Ascending aorta (tissue), 2 donors: Measurements from ENCODE around the gene MSRB3. TPM values are rescaled to one million over a fixed set of nuclear protein-coding genes. Genes with fewer than 3 reads are reported as not detected.
"Not testable (repeated sequence)": the region's sequence is repeated elsewhere in the genome, so short reads cannot be mapped to it uniquely, and the experiment has no call there.

Experiments used
- DNase-seq, 2 donors: peaks; one replicate each; pipeline ENCODE4 v3.0.0-alpha.2; 2019; ENCODE audit warnings: low spot score in 2 of 2
- H3K27ac ChIP-seq, 2 donors: fragments of 200-600 bp; sonication (generic); one replicate each; pipeline ENCODE4 v1.5.1; 2016 to 2017; ENCODE audit warnings: mild to moderate bottlenecking in 1 of 2
- H3K27me3 ChIP-seq: fragments of 200-600 bp; sonication (generic); one replicate; pipeline ENCODE4 v1.5.1; 2017
- H3K36me3 ChIP-seq, 2 donors: fragments of 200-600 bp; sonication (generic); one replicate each; pipeline ENCODE4 v1.5.1; 2016
- H3K4me1 ChIP-seq, 2 donors: fragments of 200-600 bp; sonication (generic); one replicate each; pipeline ENCODE4 v1.5.1; 2016 to 2017; ENCODE audit warnings: mild to moderate bottlenecking in 1 of 2
- H3K4me3 ChIP-seq, 2 donors: fragments of 200-600 bp; sonication (generic); one replicate each; pipeline ENCODE4 v1.5.1; 2016 to 2017; ENCODE audit warnings: mild to moderate bottlenecking in 1 of 2
- H3K9me3 ChIP-seq, 2 donors: fragments of 200-600 bp; sonication (generic); one replicate each; pipeline ENCODE4 v1.5.1; 2016
- CTCF ChIP-seq, 3 experiments: fragments of 200-600 bp in 2 of 3; fragments of 450-650 bp in 1 of 3; sonication (generic) in 2 of 3; IDR thresholded peaks; one replicate each; pipeline ENCODE4 v1.5.1; 2016 to 2019; ENCODE audit warnings: antibody characterized with exemption in 3 of 3, mild to moderate bottlenecking in 1 of 3, moderate library complexity in 1 of 3
- intact Hi-C: fragments of 100-400 bp; cut with DNase I; formaldehyde crosslinking; loops from one replicate; pipeline ENCODE4 v1.15.1; 2023
- total RNA-seq: library from RNA; depleted of rRNA; stranded (reverse); fragments of >200 nt; gene quantifications from one replicate; pipeline ENCODE4 v1.1.0, GENCODE V29; 2016

Gene MSRB3
- total RNA-seq, 1 donor from 2014 or later = 79.4 TPM

DNA sequence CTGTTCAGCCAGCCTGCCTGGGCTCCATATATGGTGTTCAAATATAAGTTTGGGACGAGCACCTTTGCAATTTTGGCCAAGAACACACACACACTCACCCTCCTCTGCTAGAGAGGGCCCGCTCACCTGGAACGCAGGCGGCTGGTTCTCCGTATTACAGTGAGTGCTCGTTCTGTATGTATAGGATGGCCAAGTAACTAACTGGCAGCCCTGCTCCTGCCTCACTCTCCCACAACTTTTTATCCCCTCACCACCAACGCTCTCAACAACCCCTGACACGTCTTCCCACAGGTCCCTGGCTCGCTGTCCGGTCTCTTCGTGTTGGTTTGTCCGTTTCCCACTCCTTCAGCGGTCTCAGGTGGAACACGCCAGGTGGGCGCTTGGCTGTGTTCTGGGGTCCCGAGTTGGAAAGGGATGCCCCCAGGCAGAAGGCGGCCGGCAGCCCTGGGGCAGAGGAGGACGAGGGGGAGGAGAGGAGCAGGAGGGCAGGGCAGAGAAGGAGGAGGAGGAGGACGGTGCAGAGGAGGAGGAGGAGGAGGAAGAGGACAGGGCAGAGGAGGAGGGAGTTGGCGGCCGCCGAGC lies 398 bp upstream of the MSRB3 start:
- peak overlapping the region; percentile 79 to 94 for H3K4me3 ChIP-seq
- no peaks in the 10 kb centered on the region for H3K36me3 ChIP-seq
- DNase-seq = no peak
- H3K9me3 ChIP-seq = no peaks in the 10 kb centered on the region
- peaks cover 0 to 17% of the 10 kb centered on the region in 2 donors for H3K4me1 ChIP-seq
- intact Hi-C loops = loop anchor here (1.0 to 10.0 kb wide), 4 partner anchors 25 to 1024 kb away; partner anchors contain the start of gene HELB
- TF ChIP-seq CTCF (IDR thresholded peaks at IDR 0.05) = no peak
- peak overlapping the region; percentile 97 to 99 for H3K27ac ChIP-seq
- H3K27me3 ChIP-seq = no peaks in the 10 kb centered on the region

DNA sequence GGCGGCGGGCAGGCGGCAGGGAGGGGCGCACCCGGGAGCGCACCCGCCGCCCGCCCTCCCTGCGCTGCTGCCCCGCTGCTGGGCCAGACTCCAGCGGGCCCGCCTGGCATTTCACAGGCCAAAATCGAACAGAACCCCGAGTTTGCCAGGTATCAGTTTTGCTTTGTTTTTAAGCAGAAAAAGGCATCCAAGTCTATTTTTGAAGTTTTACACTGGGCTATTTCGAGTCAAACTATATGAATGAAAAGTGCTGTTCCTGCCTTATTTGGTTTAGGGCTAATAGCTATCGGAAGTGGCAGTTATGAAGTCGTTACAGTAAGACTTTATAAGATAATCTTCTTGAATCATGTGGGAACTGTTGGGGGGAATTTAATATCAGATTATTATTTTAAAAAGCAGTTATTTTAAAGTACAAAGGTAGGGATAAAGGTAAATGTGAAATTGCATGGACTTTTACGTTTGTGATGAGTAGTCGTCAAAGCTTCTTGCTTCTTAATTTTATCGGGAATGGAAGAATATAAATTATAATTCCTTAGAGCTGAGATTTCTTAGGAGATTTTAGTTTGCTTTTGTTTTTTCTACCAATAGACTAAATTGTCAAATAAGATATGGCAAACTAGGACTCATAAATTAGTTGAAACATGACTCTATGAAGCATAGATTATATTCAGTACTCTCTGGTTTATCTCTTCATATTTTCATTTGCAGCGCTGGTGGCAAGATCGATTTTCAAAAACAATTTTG lies 1.1 kb downstream of the MSRB3 start:
- peak overlapping the region; percentile 97 to 99 for H3K27ac ChIP-seq
- no peaks in the 10 kb centered on the region for H3K36me3 ChIP-seq
- peak overlapping the region; percentile 79 to 94 for H3K4me3 ChIP-seq
- no peaks in the 10 kb centered on the region for H3K27me3 ChIP-seq
- TF ChIP-seq CTCF (IDR thresholded peaks at IDR 0.05) = no peak
- peaks cover 0 to 26% of the 10 kb centered on the region in 2 donors for H3K4me1 ChIP-seq
- intact Hi-C loops = loop anchor here (2.0 to 10.0 kb wide), 3 partner anchors 27 to 1023 kb away; partner anchors contain the start of gene HELB
- DNase-seq = no peak
- H3K9me3 ChIP-seq = no peaks in the 10 kb centered on the region

GRCh38 chr12:65280306-65280705 lies 1.8 kb downstream of the MSRB3 start:
- H3K36me3 ChIP-seq = no peaks in the 10 kb centered on the region
- H3K27ac ChIP-seq = peak overlapping the region in 1 of 2 donors; percentile 0
- H3K4me1 ChIP-seq = peaks cover 0 to 26% of the 10 kb centered on the region in 2 donors
- TF ChIP-seq CTCF (IDR thresholded peaks at IDR 0.05) = no peak
- H3K4me3 ChIP-seq = peak overlapping the region; percentile 79 to 94
- H3K9me3 ChIP-seq = no peaks in the 10 kb centered on the region
- no peaks in the 10 kb centered on the region for H3K27me3 ChIP-seq
- intact Hi-C loops = no loop called here
- DNase-seq = no peak

- no peak for DNase-seq
- TF ChIP-seq CTCF (IDR thresholded peaks at IDR 0.05) = no peak
- Histone ChIP-seq H3K36me3 (no peaks in the 10 kb centered on the region), H3K4me1 (peaks cover 0 to 21% of the 10 kb centered on the region in 2 donors), H3K4me3 (no peak overlapping the region), H3K9me3 (no peaks in the 10 kb centered on the region), H3K27me3 (no peaks in the 10 kb centered on the region), H3K27ac (no peak overlapping the region)
- intact Hi-C loops = no loop called here
Observed at GRCh38 chr12:65282840-65283239, 4.4 kb downstream of the MSRB3 start.

DNA sequence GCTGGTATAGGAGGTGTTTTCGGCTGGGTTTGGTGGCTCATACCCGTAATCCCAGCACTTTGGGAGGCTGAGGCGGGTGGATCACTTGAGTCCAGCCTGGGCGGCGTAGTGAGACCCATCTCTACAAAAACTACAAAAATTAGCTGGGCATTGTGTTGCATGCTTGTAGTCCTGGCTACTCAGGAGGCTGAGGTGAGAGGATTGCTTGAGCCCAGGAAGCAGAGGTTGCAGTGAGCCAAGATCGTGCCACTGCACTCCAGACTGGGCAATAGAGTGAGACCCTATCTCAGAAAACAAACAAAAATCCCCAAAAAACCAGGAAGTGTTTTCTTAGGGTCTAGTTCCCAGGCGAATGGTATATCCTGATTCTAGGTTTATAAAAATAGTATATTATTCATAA lies 7.0 kb downstream of the MSRB3 start:
- H3K27me3 ChIP-seq, H3K9me3 ChIP-seq, DNase-seq, H3K36me3 ChIP-seq, H3K4me3 ChIP-seq, H3K27ac ChIP-seq, intact Hi-C loops: not testable (repeated sequence)
- H3K4me1 ChIP-seq = peaks cover 0 to 18% of the 10 kb centered on the region in 2 donors

DNA sequence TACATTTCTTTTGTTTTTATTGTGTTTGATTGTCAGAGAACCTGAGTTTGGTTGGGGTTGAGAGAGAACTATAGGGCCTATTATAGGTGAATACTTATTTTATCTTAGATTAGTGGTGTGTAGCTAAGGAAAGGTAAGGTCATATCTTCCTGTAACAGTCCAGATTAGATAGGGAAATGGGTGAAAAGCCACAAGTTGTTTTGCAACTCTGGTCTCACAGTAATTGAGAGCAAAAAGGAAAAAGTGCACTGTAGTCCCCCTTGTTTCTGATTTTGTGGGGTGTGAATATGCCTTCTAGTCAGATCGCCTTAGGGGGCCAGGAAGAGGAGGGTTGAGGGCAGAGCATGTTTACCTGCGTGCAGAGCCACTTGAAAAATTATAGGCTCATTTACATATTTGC lies 8.9 kb downstream of the MSRB3 start:
- DNase-seq = no peak
- no peaks in the 10 kb centered on the region for H3K9me3 ChIP-seq
- H3K27me3 ChIP-seq = no peaks in the 10 kb centered on the region
- H3K36me3 ChIP-seq = no peaks in the 10 kb centered on the region
- no peak for TF ChIP-seq CTCF (IDR thresholded peaks at IDR 0.05)
- peaks cover 0 to 18% of the 10 kb centered on the region in 2 donors for H3K4me1 ChIP-seq
- H3K27ac ChIP-seq = no peak overlapping the region
- no peak overlapping the region for H3K4me3 ChIP-seq
- intact Hi-C loops = no loop called here
